Neural cell (in vitro differentiated cells): ENCODE measurements around the gene GNB2.

ENCODE experiments used
- CTCF ChIP-seq: fragments of 450-650 bp; IDR thresholded peaks from 2 replicates; pipeline ENCODE4 v1.5.1; 2014; ENCODE audit warnings: antibody characterized with exemption, mild to moderate bottlenecking, moderate library complexity; ENCODE audit not compliant: poor library complexity, severe bottlenecking
- EP300 ChIP-seq: fragments of 450-650 bp; conservative IDR thresholded peaks from 2 replicates; pipeline ENCODE4 v1.6.1; 2014; ENCODE audit warnings: antibody characterized with exemption, mild to moderate bottlenecking, moderate library complexity; ENCODE audit not compliant: poor library complexity, severe bottlenecking
- POLR2AphosphoS5 ChIP-seq: IDR thresholded peaks from 2 replicates; pipeline ENCODE4 v1.6.1; 2012
- TF ChIP-seq, protein P1 (sequence below): IDR thresholded peaks from 2 replicates; pipeline ENCODE4 v1.6.1; 2012; ENCODE audit warnings: borderline replicate concordance

DNA sequence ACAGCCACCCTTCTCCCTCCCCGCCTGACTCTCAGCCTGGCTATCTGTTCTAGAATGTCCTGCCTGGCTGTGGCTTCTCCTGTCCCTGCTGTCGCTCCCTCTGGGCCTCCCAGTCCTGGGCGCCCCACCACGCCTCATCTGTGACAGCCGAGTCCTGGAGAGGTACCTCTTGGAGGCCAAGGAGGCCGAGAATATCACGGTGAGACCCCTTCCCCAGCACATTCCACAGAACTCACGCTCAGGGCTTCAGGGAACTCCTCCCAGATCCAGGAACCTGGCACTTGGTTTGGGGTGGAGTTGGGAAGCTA is 47.9 kb downstream of the GNB2 start:
- TF ChIP-seq CTCF (no peak), POLR2AphosphoS5 (no peak), EP300 (no peak)
- TF ChIP-seq, protein P1, sequence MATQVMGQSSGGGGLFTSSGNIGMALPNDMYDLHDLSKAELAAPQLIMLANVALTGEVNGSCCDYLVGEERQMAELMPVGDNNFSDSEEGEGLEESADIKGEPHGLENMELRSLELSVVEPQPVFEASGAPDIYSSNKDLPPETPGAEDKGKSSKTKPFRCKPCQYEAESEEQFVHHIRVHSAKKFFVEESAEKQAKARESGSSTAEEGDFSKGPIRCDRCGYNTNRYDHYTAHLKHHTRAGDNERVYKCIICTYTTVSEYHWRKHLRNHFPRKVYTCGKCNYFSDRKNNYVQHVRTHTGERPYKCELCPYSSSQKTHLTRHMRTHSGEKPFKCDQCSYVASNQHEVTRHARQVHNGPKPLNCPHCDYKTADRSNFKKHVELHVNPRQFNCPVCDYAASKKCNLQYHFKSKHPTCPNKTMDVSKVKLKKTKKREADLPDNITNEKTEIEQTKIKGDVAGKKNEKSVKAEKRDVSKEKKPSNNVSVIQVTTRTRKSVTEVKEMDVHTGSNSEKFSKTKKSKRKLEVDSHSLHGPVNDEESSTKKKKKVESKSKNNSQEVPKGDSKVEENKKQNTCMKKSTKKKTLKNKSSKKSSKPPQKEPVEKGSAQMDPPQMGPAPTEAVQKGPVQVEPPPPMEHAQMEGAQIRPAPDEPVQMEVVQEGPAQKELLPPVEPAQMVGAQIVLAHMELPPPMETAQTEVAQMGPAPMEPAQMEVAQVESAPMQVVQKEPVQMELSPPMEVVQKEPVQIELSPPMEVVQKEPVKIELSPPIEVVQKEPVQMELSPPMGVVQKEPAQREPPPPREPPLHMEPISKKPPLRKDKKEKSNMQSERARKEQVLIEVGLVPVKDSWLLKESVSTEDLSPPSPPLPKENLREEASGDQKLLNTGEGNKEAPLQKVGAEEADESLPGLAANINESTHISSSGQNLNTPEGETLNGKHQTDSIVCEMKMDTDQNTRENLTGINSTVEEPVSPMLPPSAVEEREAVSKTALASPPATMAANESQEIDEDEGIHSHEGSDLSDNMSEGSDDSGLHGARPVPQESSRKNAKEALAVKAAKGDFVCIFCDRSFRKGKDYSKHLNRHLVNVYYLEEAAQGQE, result no peak
